SK-N-SH (cell line): ENCODE data around the gene B3GALT6. TPM values are rescaled to one million over a fixed set of nuclear protein-coding genes. Genes with fewer than 3 reads are reported as not detected.
A peak's percentile ranks its signal among the peaks of the same experiment; 100 is the strongest.

Source experiments
- CTCF ChIA-PET: fragments of 300-600, 350-600 bp; formaldehyde crosslinking; extraction: SDS; loops from one replicate; lab custom pipeline; 2021; lab: Yijun Ruan, JAX
- POLR2A ChIA-PET: fragments of 350-600 bp; sonication (Branson Sonifier 250); formaldehyde crosslinking; extraction: SDS; loops from one replicate; lab custom pipeline; 2020; ENCODE audit warnings: antibody characterized with exemption, inconsistent platforms; lab: Yijun Ruan, JAX
- DNase-seq: peaks from one replicate; pipeline ENCODE4 v3.0.0; 2012
- H2AFZ ChIP-seq: fragments of 200-600 bp; sonication (generic); 2 replicates; pipeline ENCODE4 v1.8.1; 2016; ENCODE audit warnings: antibody characterized with exemption, mild to moderate bottlenecking, low read depth
- H3F3A ChIP-seq: fragments of 200-600 bp; sonication (generic); replicated peaks from 2 replicates; pipeline ENCODE3; 2016; ENCODE audit warnings: antibody characterized with exemption, mild to moderate bottlenecking; ENCODE audit not compliant: insufficient read depth
- H3K27ac ChIP-seq, 2 experiments: fragments of 200-500 bp in 1 of 2; fragments of 200-600 bp in 1 of 2; sonication (Bioruptor generic) in 1 of 2; sonication (generic), shearing (Covaris generic) in 1 of 2; 2 replicates each; pipeline versions ENCODE4 v1.5.1 to v1.6.1; 2014 to 2016; ENCODE audit warnings: low read depth in 2 of 2, inconsistent platforms in 1 of 2, low read length in 1 of 2, mild to moderate bottlenecking in 1 of 2, mixed read lengths in 1 of 2
- H3K27me3 ChIP-seq: fragments of 200-600 bp; sonication (generic), shearing (Covaris generic); 2 replicates; pipeline ENCODE4 v1.6.1; 2016; ENCODE audit warnings: mixed run types; ENCODE audit not compliant: insufficient read depth
- H3K36me3 ChIP-seq, 2 experiments: fragments of 200-500 bp in 1 of 2; fragments of 200-600 bp in 1 of 2; sonication (Bioruptor generic) in 1 of 2; sonication (generic) in 1 of 2; replicated peaks in 1 of 2; 2 replicates each; pipeline versions ENCODE3 to v1.5.1; 2014 to 2016; ENCODE audit warnings: low read length in 1 of 2, mild to moderate bottlenecking in 1 of 2; ENCODE audit not compliant: insufficient read depth in 2 of 2, control insufficient read depth in 1 of 2
- H3K4me1 ChIP-seq, 2 experiments: fragments of 200-500 bp in 1 of 2; fragments of 200-600 bp in 1 of 2; sonication (Bioruptor generic) in 1 of 2; sonication (generic), shearing (Covaris generic) in 1 of 2; 2 replicates each; pipeline versions ENCODE4 v1.5.1 to v1.6.1; 2014 to 2016; ENCODE audit warnings: low read depth in 1 of 2, low read length in 1 of 2, mixed run types in 1 of 2; ENCODE audit not compliant: insufficient read depth in 2 of 2, control insufficient read depth in 1 of 2
- H3K4me2 ChIP-seq: fragments of 200-600 bp; sonication (generic), shearing (Covaris generic); 2 replicates; pipeline ENCODE4 v1.6.1; 2017; ENCODE audit warnings: mixed run types
- H3K4me3 ChIP-seq, 2 experiments: fragments of 200-500 bp in 1 of 2; fragments of 200-600 bp in 1 of 2; sonication (Bioruptor generic) in 1 of 2; sonication (generic), shearing (Covaris generic) in 1 of 2; 2 replicates each; pipeline versions ENCODE4 v1.5.1 to v1.8.1; 2014 to 2016; ENCODE audit warnings: low read depth in 2 of 2, inconsistent platforms in 1 of 2, low read length in 1 of 2, mild to moderate bottlenecking in 1 of 2, mixed read lengths in 1 of 2, moderate library complexity in 1 of 2
- H3K79me2 ChIP-seq: fragments of 200-600 bp; sonication (generic); 2 replicates; pipeline ENCODE4 v1.8.1; 2017; ENCODE audit warnings: mild to moderate bottlenecking; ENCODE audit not compliant: insufficient read depth
- H3K9ac ChIP-seq: fragments of 200-600 bp; sonication (generic); 2 replicates; pipeline ENCODE4 v1.6.1; 2017; ENCODE audit warnings: mixed run types
- H3K9me2 ChIP-seq: fragments of 200-600 bp; sonication (generic); 2 replicates; pipeline ENCODE4 v1.6.1; 2017; ENCODE audit warnings: mixed run types
- H3K9me3 ChIP-seq: fragments of 200-600 bp; sonication (generic); 2 replicates; pipeline ENCODE4 v1.6.1; 2017; ENCODE audit warnings: mixed run types, mild to moderate bottlenecking, moderate library complexity
- H4K20me1 ChIP-seq: fragments of 200-600 bp; sonication (generic); 2 replicates; pipeline ENCODE4 v1.6.1; 2017; ENCODE audit warnings: mild to moderate bottlenecking, mixed run types; ENCODE audit not compliant: insufficient read depth
- EP300 ChIP-seq, 2 experiments: IDR thresholded peaks; 2 replicates each; pipeline versions ENCODE4 v1.4.0 to v1.6.1; 2012; ENCODE audit warnings: borderline replicate concordance in 1 of 2, low read depth in 1 of 2, low read length in 1 of 2
- FOXJ3 ChIP-seq: sonication (generic); formaldehyde crosslinking; IDR thresholded peaks from 2 replicates; pipeline ENCODE4 v1.5.1; 2020; ENCODE audit warnings: mild to moderate bottlenecking, missing genetic modification reagents
- MEF2A ChIP-seq: IDR thresholded peaks from 2 replicates; pipeline ENCODE4 v1.4.0; 2012; ENCODE audit warnings: low read depth, borderline replicate concordance
- POLR2AphosphoS5 ChIP-seq: IDR thresholded peaks from 2 replicates; pipeline ENCODE4 v1.6.1; 2012; ENCODE audit warnings: low read depth, low read length
- RCOR1 ChIP-seq: fragments of 150-350 bp; IDR thresholded peaks from 2 replicates; pipeline ENCODE4 v1.6.1; 2017; ENCODE audit warnings: antibody characterized with exemption, low read length
- RFX5 ChIP-seq: IDR thresholded peaks from 2 replicates; pipeline ENCODE4 v1.6.1; 2012; ENCODE audit warnings: mild to moderate bottlenecking, improper control_type of control experiment, low read length
- SIN3A ChIP-seq: IDR thresholded peaks from 2 replicates; pipeline ENCODE4 v1.6.1; 2012; ENCODE audit warnings: low read depth, mild to moderate bottlenecking, low read length, moderate library complexity, borderline replicate concordance
- SMC3 ChIP-seq: IDR thresholded peaks from 2 replicates; pipeline ENCODE4 v1.6.1; 2012; ENCODE audit warnings: low read depth, low read length, improper control_type of control experiment
- TCF12 ChIP-seq: IDR thresholded peaks from 2 replicates; pipeline ENCODE4 v1.4.0; 2012
- YY1 ChIP-seq: IDR thresholded peaks from 2 replicates; pipeline ENCODE4 v1.4.0; 2012; ENCODE audit warnings: low read depth, mild to moderate bottlenecking
- WGBS: methylation state at CpG from one replicate; pipeline ENCODE4 v1.1.6; 2017; ENCODE audit warnings: low lambda C conversion rate; 5-methylcytosine and 5-hydroxymethylcytosine counted together
- polyA plus RNA-seq, 3 experiments: library from polyadenylated mRNA; depleted of rRNA; stranded (reverse); fragments of >200 nt; gene quantifications; 2 replicates each; pipeline ENCODE4 v1.2.3, GENCODE V29; 2012
- TF ChIP-seq, protein P1 (sequence below): fragments of 150-350 bp; IDR thresholded peaks from 2 replicates; pipeline ENCODE4 v1.6.1; 2016; ENCODE audit warnings: mild to moderate bottlenecking, low read depth, low read length

Gene B3GALT6
- polyA plus RNA-seq, 1 of the 3 experiments (the other 2 are of a cell fraction) = 38.8 TPM

DNA sequence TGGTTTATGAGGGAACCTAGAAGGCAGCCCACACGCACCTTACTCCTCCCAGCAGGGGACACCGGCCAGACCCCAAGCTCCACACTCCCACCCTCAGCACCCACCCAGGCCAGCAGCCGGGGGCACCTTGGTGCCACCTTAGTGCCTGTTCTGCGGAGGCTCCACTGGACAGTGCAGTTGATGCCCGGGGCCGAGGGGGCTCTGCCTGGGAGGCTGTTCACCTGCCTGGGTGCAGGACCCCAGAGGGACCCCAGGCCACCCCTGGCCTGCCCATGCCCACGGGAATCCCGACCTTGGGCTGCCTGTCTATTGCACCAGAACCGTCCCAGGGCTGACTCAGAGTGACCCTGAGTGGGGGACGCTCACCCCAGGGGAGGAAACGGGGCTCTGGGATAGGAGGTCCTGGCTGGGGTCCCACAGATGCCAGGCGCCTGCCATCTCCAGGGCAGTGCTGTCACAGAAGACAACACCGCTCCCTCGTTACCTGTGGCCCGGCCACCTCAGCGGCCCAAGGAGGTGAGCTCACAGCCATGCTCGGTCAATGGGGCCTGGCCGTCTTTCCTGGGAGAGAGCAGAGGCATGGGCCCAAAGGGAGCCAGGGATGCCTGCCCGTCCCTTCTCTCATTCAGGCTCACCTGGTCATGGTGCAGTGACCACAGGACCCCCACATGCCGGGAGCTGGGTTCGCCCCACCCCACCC lies 48.9 kb downstream of the B3GALT6 start:
- H3K9me3 ChIP-seq = no peaks in the 10 kb centered on the region
- H3K9ac ChIP-seq = no peak overlapping the region
- no peak overlapping the region for H2AFZ ChIP-seq
- H3F3A ChIP-seq = no peaks in the 10 kb centered on the region
- no peak overlapping the region for H3K4me3 ChIP-seq
- H3K4me2 ChIP-seq = no peak overlapping the region
- no peaks in the 10 kb centered on the region for H4K20me1 ChIP-seq
- WGBS = no CpG with 5 or more reads among the region's 21 CpGs
- POLR2A ChIA-PET = no interaction called here
- H3K36me3 ChIP-seq = no peaks in the 10 kb centered on the region
- CTCF ChIA-PET = interaction anchor here (1.3 to 2.4 kb wide), 3 partner anchors 10 to 218 kb away, joined by 4 to 18 read pairs (median 10); no protein-coding TSS in a partner anchor
- no peaks in the 10 kb centered on the region for H3K79me2 ChIP-seq
- no peaks in the 10 kb centered on the region for H3K27me3 ChIP-seq
- TF ChIP-seq TCF12 = no peak
- no peak for TF ChIP-seq RFX5
- no peak for TF ChIP-seq FOXJ3 (CRISPR knock-in tag)
- no peak for TF ChIP-seq SMC3
- no peak for TF ChIP-seq MEF2A
- TF ChIP-seq RCOR1 = no peak
- TF ChIP-seq, protein P1, sequence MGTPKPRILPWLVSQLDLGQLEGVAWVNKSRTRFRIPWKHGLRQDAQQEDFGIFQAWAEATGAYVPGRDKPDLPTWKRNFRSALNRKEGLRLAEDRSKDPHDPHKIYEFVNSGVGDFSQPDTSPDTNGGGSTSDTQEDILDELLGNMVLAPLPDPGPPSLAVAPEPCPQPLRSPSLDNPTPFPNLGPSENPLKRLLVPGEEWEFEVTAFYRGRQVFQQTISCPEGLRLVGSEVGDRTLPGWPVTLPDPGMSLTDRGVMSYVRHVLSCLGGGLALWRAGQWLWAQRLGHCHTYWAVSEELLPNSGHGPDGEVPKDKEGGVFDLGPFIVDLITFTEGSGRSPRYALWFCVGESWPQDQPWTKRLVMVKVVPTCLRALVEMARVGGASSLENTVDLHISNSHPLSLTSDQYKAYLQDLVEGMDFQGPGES = no peak
- TF ChIP-seq, all 33 proteins: peak for 0
- no peaks in the 10 kb centered on the region for H3K9me2 ChIP-seq
- no peak for DNase-seq
- no peak overlapping the region for H3K27ac ChIP-seq
- H3K4me1 ChIP-seq = peaks cover 0 to 9% of the 10 kb centered on the region in 2 experiments; a peak in 1 of 4 replicates

DNA sequence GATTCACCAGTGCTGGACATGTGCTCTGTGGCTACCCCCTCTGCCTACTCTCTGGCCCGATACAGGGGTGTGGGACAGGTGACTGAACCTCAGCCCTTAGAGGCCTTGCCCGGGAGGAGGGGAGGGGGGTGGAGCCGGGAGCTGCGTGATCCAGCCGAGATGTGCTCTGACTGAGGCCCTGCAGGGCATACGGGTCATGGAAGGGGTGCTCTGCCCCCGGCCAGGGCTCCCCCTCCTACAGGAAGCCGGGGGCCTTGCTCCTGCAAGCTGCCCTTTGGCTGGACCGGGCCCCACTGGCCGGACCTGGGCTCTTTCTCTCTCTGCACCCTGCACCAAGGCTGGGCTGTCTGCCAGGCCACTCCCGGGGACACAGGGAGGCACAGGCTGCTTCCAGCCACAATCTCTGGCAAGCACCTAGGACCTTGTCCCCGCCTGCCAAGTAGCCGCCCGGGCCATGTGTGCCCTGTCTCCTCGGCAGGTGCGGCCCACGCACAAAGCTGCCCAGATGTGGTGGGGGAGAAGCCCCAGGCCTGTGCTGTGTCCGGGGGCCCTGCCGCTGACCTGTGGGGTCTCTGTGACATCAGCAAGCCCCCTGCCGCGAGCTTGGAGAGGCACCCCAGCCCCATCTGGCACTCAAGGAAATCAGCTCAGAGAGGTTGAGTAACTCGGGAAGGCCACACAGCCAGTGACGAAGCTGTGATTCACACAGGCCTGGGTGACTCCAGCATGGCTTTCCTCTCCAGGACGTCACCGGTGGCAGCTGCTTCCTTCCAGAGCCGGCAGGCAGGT lies 49.7 kb downstream of the B3GALT6 start:
- Histone ChIP-seq H2AFZ (no peak overlapping the region), H3K4me2 (no peak overlapping the region), H3K4me1 (peaks cover 0 to 9% of the 10 kb centered on the region in 2 experiments; a peak in 1 of 4 replicates), H3K9ac (no peak overlapping the region), H3K9me2 (no peaks in the 10 kb centered on the region), H3K27me3 (no peaks in the 10 kb centered on the region), H3K27ac (no peak overlapping the region), H3K36me3 (no peaks in the 10 kb centered on the region), H3F3A (no peaks in the 10 kb centered on the region), H3K9me3 (no peaks in the 10 kb centered on the region), H3K79me2 (no peaks in the 10 kb centered on the region), H3K4me3 (no peak overlapping the region), H4K20me1 (no peaks in the 10 kb centered on the region)
- DNase-seq = peak; percentile 55
- 47% methylated on average over 9 of the region's 26 CpGs for WGBS
- no peak for TF ChIP-seq EP300 (IDR thresholded peaks at IDR 0.05; ENCODE audit: borderline replicate concordance in 1 of 2, low read depth in 1 of 2, low read length in 1 of 2)
- no peak for TF ChIP-seq POLR2AphosphoS5
- TF ChIP-seq YY1 = no peak
- no peak for TF ChIP-seq SIN3A
- ChIA-PET POLR2A (interaction anchor here (1.0 kb wide), 1 partner anchor 9 kb away, joined by 4 read pairs; no protein-coding TSS in a partner anchor), CTCF (interaction anchor here (1.3 to 2.4 kb wide), 3 partner anchors 9 to 219 kb away, joined by 4 to 18 read pairs (median 10); no protein-coding TSS in a partner anchor)
